GM13976 (cell line): ENCODE measurements around the gene CLEC16A.
"Not testable (repeated sequence)": the region's sequence is repeated elsewhere in the genome, so short reads cannot be mapped to it uniquely, and the experiment has no call there.

Experiments
- DNase-seq: peaks from one replicate; pipeline ENCODE4 v3.0.0; 2012; ENCODE audit warnings: low spot score
- in situ Hi-C: fragments of 300-500 bp; cut with MboI; formaldehyde crosslinking; loops from one replicate; pipeline ENCODE4 v1.12.0; 2022; ENCODE audit warnings: low sequenced_read_pairs, mixed read lengths, inconsistent platforms; ENCODE audit not compliant: unreplicated experiment
- TF ChIP-seq, protein P1 (sequence below): IDR thresholded peaks from 2 replicates; pipeline ENCODE4 v1.5.1; 2012; ENCODE audit warnings: borderline replicate concordance, mild to moderate bottlenecking; ENCODE audit not compliant: insufficient read depth; ENCODE audit errors: extremely low read depth, missing control alignments, control extremely low read depth

CLEC16A gene

DNA sequence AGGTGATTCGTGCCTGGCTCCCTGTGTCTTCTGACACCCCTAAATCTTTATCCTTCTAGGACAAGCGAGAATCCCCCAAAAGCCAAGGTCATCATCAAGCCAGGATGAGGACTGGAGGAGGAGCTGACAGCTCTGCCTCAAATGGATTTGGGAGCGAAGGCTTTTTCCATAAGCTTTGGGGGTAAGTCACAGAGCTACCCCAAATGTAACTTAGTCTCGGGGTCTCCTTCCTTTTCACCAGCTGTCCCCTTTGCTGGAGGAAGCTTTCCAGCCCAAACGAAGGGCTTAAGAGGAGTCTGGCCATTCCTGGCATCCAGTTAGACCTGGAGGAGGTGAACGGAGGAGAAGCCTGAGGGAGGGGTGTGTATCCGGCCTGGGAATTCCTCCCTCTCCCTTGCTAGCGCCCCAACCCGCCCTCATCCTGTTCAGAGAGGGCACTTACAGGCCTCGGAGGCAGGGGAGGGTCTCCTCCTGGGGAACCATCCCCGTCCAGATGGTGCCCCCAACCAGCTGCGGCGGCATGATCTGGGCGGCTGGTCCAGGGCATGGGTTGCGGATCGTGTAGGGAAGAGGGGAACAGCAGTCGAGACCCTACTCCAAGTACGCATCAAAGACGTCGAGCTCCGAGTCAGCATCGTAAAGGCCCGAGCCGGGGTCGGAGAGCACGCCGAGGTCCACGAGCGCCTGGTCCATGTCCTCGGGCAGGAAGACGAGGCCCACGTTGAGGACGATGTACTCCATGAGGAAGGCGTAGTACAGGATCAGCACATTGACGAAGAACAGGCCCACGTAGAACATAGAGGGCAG, 3.0 kb upstream of the CLEC16A start:
- TF ChIP-seq, protein P1, sequence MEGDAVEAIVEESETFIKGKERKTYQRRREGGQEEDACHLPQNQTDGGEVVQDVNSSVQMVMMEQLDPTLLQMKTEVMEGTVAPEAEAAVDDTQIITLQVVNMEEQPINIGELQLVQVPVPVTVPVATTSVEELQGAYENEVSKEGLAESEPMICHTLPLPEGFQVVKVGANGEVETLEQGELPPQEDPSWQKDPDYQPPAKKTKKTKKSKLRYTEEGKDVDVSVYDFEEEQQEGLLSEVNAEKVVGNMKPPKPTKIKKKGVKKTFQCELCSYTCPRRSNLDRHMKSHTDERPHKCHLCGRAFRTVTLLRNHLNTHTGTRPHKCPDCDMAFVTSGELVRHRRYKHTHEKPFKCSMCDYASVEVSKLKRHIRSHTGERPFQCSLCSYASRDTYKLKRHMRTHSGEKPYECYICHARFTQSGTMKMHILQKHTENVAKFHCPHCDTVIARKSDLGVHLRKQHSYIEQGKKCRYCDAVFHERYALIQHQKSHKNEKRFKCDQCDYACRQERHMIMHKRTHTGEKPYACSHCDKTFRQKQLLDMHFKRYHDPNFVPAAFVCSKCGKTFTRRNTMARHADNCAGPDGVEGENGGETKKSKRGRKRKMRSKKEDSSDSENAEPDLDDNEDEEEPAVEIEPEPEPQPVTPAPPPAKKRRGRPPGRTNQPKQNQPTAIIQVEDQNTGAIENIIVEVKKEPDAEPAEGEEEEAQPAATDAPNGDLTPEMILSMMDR = no peak
- no peak for DNase-seq
- in situ Hi-C loops = no loop called here

DNA sequence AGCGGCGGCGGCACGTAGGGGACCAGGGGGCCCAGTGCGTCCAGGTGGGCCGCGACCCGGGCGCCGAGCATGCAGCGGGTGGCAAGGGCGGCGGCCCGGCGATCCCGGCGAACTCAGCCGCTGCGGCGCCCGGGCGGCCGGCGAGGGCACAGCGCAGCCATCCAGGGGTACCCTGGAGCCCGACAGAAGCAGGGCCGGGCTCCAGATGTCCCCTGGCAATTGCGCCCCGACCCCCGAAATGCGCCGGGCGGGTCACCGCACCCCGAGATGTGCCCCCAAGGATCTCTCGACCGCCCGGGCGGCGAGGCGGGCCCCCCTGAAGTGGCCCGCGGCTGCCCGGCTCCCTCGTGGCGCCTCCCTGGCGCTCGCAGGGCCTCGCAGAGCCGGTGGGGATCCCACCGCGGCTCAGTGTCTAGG, 2.4 kb upstream of the CLEC16A start:
- DNase-seq, in situ Hi-C loops: not testable (repeated sequence)

DNA sequence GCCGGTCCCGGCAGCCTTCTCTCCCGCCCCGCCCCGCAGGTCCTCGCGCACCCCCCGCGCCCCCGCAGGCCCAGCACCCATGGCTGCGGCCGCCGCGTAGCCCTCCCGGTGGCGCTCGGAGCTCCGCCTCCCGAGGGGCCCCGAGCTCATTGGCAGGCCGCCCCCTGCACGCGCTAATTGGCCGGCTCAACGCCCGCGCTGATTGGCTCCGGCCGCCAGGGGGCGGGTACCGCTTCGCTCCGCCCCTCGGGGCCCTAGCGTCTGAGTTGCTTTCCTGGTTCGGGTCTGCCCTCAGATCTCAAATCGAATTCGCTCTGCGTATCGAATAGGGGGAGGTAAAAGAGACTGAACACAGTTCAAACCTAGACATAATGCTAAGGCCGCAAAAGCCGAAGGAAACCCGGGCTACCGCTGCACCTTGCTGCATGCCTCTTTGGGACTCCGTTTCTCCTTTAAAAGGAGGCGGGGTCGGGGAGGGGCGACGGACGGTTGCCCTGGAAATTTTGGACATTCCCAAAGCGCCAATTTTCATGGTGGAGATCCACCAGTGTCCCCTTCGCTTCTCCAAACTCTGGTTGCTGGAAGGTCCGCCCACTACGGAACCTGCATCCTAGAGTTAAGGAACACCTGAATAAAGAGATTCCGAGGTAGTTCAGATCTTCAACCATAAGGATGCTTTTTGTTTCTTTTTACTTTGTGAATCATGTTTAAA, 1.9 kb upstream of the CLEC16A start, which contains the start of gene DEXI:
Gene DEXI (minus strand): TSS at position 117 of the 712 bp plus-strand sequence. CDS start 463 bp downstream, outside the sequence.
- in situ Hi-C loops = no loop called here
- TF ChIP-seq, protein P1 = no peak
- peak; percentile 99 for DNase-seq

DNA sequence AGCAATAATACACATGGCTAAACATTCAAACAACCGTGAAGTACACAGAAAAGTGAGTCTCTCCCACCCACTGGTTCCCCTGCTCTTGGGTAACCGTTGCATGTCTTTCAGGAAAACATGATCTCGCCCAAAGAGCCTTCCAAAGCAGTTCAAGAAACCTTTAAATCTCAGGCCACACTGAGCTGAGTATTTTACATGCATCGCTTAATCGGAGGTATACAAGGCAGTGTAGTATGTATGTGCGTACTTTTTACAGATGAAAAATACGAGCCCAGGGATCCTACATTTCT, 1.4 kb upstream of the CLEC16A start:
- in situ Hi-C loops = no loop called here
- TF ChIP-seq, protein P1 = no peak
- no peak for DNase-seq

DNA sequence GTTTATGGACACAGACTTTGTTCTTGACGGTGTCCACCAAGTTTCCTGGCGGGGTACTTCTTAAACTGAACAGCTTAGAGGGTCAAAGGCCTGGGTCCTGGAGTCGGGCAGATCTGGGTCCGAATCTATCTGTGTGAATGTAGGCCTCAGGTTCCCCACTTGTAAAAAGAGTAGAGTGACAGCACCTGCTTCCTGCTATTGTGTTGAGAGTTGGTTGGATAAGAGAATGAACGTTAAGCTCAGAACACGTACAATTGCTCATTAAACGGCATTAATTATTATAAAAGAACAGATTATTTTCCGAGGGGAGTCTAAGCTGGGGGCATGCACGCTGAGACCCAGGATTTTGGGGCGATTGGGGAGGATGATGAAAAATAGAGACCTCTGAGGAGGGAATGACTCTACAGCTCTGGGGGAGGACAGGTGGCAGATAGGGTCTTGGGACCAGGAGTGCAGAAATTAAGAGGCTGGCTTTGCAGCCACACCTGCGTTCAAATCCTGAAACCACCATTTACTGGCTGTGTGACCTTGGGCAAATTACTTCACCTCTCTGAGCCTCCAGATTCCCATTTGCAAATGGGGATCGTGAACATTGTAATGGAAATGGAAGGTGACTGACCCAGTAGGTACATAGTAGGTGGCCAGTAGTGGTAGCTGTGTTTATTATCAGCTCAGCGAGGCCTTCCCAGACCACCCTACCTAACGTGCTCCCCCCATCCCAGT, 862 bp downstream of the CLEC16A start:
- DNase-seq = no peak
- TF ChIP-seq, protein P1 = no peak
- in situ Hi-C loops = no loop called here

DNA sequence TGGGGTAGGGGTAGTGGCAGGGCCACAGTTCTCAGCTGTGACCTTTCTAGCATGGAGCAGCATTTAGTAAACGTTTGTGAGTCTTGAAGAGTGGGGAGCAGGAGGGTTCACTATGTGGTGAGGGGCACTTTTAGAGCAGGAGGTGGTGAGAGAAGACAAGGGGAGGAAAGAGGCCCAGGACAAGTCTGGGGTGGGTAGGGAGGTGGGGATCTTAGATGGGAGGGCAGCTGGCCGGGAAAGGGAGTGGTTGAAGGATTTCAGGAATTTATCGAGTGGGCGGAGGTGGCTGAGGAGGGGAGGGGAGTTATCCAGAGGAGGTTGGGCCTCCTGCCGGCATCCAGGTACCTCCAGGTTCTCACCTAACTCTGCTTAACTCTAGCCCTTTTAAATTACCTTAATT, 1.9 kb downstream of the CLEC16A start:
- in situ Hi-C loops = no loop called here
- TF ChIP-seq, protein P1 = no peak
- DNase-seq = no peak
